NCI-H524 treated with DMSO at 0.1 percent for 48 hours (cell line): ENCODE results near the gene SAMD11.

ENCODE experiments used
- DNase-seq: peaks from one replicate; lab custom pipeline; 2025; lab: John Stamatoyannopoulos, UW

The SAMD11 gene

GRCh38 chr1:993379-993995 is 69.8 kb downstream of the SAMD11 start:
- DNase-seq: no peak
